Ishikawa (cell line): ENCODE data around the gene RBM19.

ENCODE experiments used
- NFIC ChIP-seq: IDR thresholded peaks from 2 replicates; pipeline ENCODE4 v1.6.1; 2012
- YY1 ChIP-seq: IDR thresholded peaks from 2 replicates; pipeline ENCODE4 v1.6.1; 2012; ENCODE audit warnings: low read depth

- no peak for TF ChIP-seq YY1
- TF ChIP-seq NFIC = no peak
Measured at GRCh38 chr12:113808095-113808951, 157.8 kb downstream of the RBM19 start.
